Pancreas (tissue), 10 donors: ENCODE data around the gene PHF12. TPM values are rescaled to one million over a fixed set of nuclear protein-coding genes. Genes with fewer than 3 reads are reported as not detected.

Experiments
- ATAC-seq, 4 donors: fragments of 200-7000 bp; cut with Tn5 transposase; one replicate each; pipeline versions ENCODE4 v1.8.0 to v1.9.1; 2020; ENCODE audit warnings: mild to moderate bottlenecking in 4 of 4, moderate library complexity in 4 of 4
- DNase-seq, 6 donors: peaks; one replicate each; pipeline ENCODE4 v3.0.0-alpha.2; 2020
- FAIRE-seq: peaks from 2 replicates; lab custom pipeline; 2012; peaks lifted over from hg19 to GRCh38; lab: Jason Lieb, UNC
- H3K27ac ChIP-seq, 4 donors: fragments of 200-600 bp; sonication (generic); 1 replicate in 3 of 4; 2 replicates in 1 of 4; pipeline versions ENCODE4 v1.5.0 to v1.8.0; 2020
- H3K27me3 ChIP-seq, 4 donors: fragments of 200-600 bp; one replicate each; pipeline ENCODE4 v1.8.0; 2021
- H3K36me3 ChIP-seq, 3 donors: fragments of 200-600 bp; sonication (generic) in 1 of 3; one replicate each; pipeline versions ENCODE4 v1.5.0 to v1.8.0; 2020 to 2021
- H3K4me1 ChIP-seq, 3 donors: fragments of 200-600 bp; one replicate each; pipeline ENCODE4 v1.8.0; 2021
- H3K4me3 ChIP-seq, 4 donors: fragments of 200-600 bp; sonication (generic) in 2 of 4; one replicate each; pipeline versions ENCODE4 v1.5.0 to v1.8.0; 2020 to 2021
- H3K9me3 ChIP-seq, 4 donors: fragments of 200-600 bp; one replicate each; pipeline ENCODE4 v1.8.0; 2021
- WGBS, 2 donors: extraction: QIAGEN DNeasy Blood & Tissue Kit; methylation state at CpG; one replicate each; pipeline ENCODE4 v1.1.7; 2013; 5-methylcytosine and 5-hydroxymethylcytosine counted together
- intact Hi-C, 3 donors: fragments of 100-400 bp; cut with DNase I; formaldehyde crosslinking; loops; one replicate each; pipeline versions ENCODE4 v1.11.1 to v1.14.2; 2022
- polyA plus RNA-seq, 2 donors: library from polyadenylated mRNA; stranded (reverse); fragments of 200-250 nt; gene quantifications; one replicate each; pipeline ENCODE4 v1.2.3, GENCODE V29; 2013
- total RNA-seq, 6 donors: library from RNA; stranded (reverse); fragmentation: NEBNext Ultra II Directional in 4 of 6; extraction: Animal tissue kit (Norgen Biotek cat#: 25700) in 4 of 6; gene quantifications; one replicate each; pipeline versions ENCODE4 v1.2.1 to v1.2.4, GENCODE V29; 2021 to 2023
- TF ChIP-seq, protein P1 (sequence below), 4 donors: fragments of 200-600 bp; sonication (generic) in 3 of 4; IDR thresholded peaks; one replicate each; pipeline versions ENCODE4 v1.5.0 to v1.8.0; 2021; ENCODE audit warnings: antibody characterized with exemption in 4 of 4
- donor health status: healthy with polysubstance abuse.
- donor health status: DM: no; HTN: no; CAD: no; lungs with moderate emphysema.
- donor health status: DM: no; HTN: no; CAD: no.
- donor health status: control.
- donor health status: control.
- donor health status: Bipolar disorder and iron deficiency.
- donor health status: DM: yes; HTN: yes; CAD: no.
- donor health status: DM: no; HTN: no; CAD: no.
- donor health status: DM: no; HTN: no; CAD: no.
- donor health status: DM: yes; HTN: yes; CAD: no.

The PHF12 gene
- total and polyA plus RNA-seq, 8 donors, result 19.9 to 31.6 (median 25.6) TPM

DNA sequence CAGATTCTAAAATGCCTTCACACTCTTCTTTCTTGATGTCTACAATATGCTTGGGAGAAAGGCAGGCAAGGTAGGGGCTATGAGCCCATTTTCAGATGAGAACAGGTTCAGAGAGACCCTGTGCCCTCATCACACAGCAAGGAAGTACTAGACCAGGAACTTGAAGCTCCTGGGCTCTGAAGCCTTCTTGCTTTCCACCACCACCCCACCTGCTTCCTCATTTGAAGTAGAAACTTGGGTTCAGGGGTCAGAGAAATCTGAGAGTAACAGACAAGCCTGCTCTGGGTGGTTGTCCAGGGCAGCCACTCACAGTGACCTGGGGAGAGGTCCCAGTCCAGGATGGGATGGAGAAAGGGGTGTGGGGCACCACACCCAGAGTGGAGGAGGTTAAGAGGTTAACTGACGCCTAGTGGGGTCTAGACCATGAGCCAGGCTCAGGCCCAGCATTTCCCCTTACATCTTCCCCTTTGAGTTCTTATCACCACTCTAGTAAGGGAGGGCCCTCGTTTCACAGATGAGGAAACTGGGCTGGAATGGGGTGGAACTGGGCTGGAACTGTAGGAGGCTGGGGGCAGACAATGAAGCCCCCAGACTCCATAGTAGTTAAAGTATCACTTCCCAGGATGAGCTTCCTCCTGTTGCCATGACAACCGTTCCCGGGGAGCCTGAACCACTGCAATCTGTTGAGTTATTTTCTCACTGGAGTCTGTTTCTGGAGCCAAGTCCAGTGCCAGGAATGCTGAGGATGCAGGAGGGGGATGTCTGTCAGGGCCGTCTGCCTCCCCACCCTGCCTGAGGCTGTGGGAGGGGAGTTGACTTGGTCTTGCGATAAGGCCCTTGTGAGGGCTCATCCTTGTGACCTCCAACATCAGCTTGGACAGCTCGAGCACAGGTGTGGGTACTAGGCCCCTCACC lies 16.2 kb upstream of the PHF12 start:
- H3K27me3 ChIP-seq, result no peaks in the 10 kb centered on the region
- H3K36me3 ChIP-seq, result no peaks in the 10 kb centered on the region
- TF ChIP-seq, protein P1, sequence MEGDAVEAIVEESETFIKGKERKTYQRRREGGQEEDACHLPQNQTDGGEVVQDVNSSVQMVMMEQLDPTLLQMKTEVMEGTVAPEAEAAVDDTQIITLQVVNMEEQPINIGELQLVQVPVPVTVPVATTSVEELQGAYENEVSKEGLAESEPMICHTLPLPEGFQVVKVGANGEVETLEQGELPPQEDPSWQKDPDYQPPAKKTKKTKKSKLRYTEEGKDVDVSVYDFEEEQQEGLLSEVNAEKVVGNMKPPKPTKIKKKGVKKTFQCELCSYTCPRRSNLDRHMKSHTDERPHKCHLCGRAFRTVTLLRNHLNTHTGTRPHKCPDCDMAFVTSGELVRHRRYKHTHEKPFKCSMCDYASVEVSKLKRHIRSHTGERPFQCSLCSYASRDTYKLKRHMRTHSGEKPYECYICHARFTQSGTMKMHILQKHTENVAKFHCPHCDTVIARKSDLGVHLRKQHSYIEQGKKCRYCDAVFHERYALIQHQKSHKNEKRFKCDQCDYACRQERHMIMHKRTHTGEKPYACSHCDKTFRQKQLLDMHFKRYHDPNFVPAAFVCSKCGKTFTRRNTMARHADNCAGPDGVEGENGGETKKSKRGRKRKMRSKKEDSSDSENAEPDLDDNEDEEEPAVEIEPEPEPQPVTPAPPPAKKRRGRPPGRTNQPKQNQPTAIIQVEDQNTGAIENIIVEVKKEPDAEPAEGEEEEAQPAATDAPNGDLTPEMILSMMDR (IDR thresholded peaks at IDR 0.05), result no peak
- no peak overlapping the region for H3K4me3 ChIP-seq
- H3K9me3 ChIP-seq, result no peaks in the 10 kb centered on the region
- ATAC-seq, result peak in 1 of 4 donors; percentile 7
- 58 to 60% methylated on average over 7 of the region's 7 CpGs for WGBS, 2 donors
- H3K27ac ChIP-seq, result no peak overlapping the region
- peaks cover 0 to 9% (median 8%) of the 10 kb centered on the region in 3 donors for H3K4me1 ChIP-seq
- DNase-seq, result no peak
- intact Hi-C loops, result loop anchor here in 2 of 3 donors (2.0 to 10.0 kb wide), 2 partner anchors 145 to 147 kb away; no protein-coding TSS in a partner anchor
- FAIRE-seq, result no peak

DNA sequence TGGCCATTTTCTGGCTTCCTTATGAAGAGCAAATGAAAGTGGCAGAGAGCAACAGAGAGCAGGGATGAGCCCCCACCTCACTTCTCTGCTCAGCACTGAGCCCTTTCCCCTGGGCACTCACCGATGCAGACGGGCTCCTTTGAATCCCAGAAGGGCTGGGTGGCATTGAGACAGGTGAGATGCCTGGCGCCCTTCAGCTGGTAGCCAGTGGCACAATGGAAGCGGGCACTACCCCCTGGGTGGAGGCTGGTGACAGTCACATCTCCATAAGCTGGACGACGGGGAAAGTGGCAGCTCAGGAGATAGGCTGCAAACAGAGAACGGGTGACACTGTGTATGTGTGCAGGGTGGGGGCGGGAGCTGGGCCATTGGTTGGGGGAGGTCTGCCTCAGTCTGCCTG lies 12.5 kb upstream of the PHF12 start:
- Histone ChIP-seq H3K9me3 (no peaks in the 10 kb centered on the region), H3K36me3 (no peaks in the 10 kb centered on the region), H3K27ac (no peak overlapping the region), H3K4me1 (no peaks in the 10 kb centered on the region), H3K27me3 (no peaks in the 10 kb centered on the region), H3K4me3 (no peak overlapping the region)
- intact Hi-C loops, result loop anchor here in 2 of 3 donors (2.0 to 10.0 kb wide), 2 partner anchors 151 to 157 kb away; no protein-coding TSS in a partner anchor
- no peak for FAIRE-seq
- peak in 1 of 6 donors; percentile 47 for DNase-seq
- TF ChIP-seq, protein P1 (IDR thresholded peaks at IDR 0.05), result no peak
- WGBS, 2 donors, result 31 to 42% methylated on average over 8 of the region's 8 CpGs
- no peak for ATAC-seq

DNA sequence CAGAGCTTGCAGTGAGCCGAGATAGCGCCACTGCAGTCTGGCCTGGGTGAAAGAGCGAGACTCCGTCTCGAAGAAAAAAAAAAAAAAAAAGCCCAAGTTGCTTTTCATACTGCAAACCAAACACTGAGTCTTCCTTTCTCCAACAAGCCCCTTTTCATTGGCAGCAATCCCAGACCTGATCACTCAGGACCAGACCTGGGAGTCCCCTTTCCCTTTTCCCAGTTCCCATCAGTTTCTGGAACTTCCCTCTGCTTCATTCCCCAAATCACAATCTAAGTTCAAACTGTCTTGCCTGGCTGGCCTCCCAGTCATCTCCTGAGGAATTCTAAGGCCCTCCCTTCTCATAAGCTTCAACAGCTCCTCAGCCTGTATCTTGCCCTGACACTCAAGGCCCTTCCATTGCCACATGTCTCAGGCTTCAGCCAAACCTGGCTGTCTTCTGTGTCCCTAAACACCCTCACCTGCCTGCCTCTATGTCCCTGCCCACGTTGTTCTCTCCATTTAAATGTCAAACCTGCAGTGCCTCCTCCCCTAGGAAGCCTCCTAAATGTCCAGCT lies 11.8 kb upstream of the PHF12 start:
- peak in 1 of 6 donors; percentile 22 for DNase-seq
- TF ChIP-seq, protein P1 (IDR thresholded peaks at IDR 0.05), result no peak
- Histone ChIP-seq H3K27me3 (no peaks in the 10 kb centered on the region), H3K4me3 (no peak overlapping the region), H3K27ac (no peak overlapping the region), H3K36me3 (no peaks in the 10 kb centered on the region), H3K4me1 (no peaks in the 10 kb centered on the region), H3K9me3 (no peaks in the 10 kb centered on the region)
- 32 to 53% methylated on average over 5 to 6 of the region's 6 CpGs for WGBS, 2 donors
- FAIRE-seq, result no peak
- ATAC-seq, result no peak
- intact Hi-C loops, result loop anchor here in 1 of 3 donors (10.0 kb wide), 1 partner anchor 152 kb away; no protein-coding TSS in a partner anchor

DNA sequence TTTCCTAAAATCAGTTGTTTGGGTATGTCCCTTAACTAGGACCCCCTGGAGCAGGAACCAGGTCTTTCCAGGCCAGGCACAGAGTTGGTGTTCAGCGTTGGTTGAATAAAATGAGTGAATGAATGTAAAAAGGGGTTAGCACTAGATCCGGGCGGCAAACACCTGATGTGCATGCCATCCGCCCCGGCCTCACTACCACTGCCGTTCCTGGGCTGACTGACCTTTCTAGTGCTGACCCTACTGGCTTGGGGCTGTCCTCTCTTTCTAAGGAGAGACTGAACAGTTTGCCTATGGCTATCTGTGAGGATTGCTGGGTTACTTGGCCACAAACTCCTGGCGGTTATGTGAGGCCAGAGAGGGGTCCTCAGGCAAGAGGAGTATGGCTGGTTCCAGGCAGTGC lies 10.1 kb upstream of the PHF12 start:
- WGBS, 2 donors, result 73 to 85% methylated on average over 7 of the region's 7 CpGs

More for the DNA sequence above, 10.1 kb upstream of the PHF12 start:
- no peak for FAIRE-seq
- TF ChIP-seq, protein P1 (IDR thresholded peaks at IDR 0.05), result no peak
- no peak overlapping the region for H3K27ac ChIP-seq
- peak in 1 of 6 donors; percentile 22 for DNase-seq
- H3K4me1 ChIP-seq, result no peaks in the 10 kb centered on the region
- no peak overlapping the region for H3K4me3 ChIP-seq
- intact Hi-C loops, result loop anchor here in 1 of 3 donors (10.0 kb wide), 1 partner anchor 153 kb away; no protein-coding TSS in a partner anchor
- H3K9me3 ChIP-seq, result no peaks in the 10 kb centered on the region
- no peaks in the 10 kb centered on the region for H3K36me3 ChIP-seq
- ATAC-seq, result no peak
- no peaks in the 10 kb centered on the region for H3K27me3 ChIP-seq
